Ovary (tissue), 9 donors: Measurements from ENCODE around the gene CGB1. TPM values are rescaled to one million over a fixed set of nuclear protein-coding genes. Genes with fewer than 3 reads are reported as not detected.
A peak's percentile ranks its signal among the peaks of the same experiment; 100 is the strongest.
"Not testable (repeated sequence)": the region's sequence is repeated elsewhere in the genome, so short reads cannot be mapped to it uniquely, and the experiment has no call there.

ENCODE experiments used
- DNase-seq, 5 donors: peaks; one replicate each; pipeline ENCODE4 v3.0.0-alpha.2; 2019 to 2020
- H3K27ac ChIP-seq, 2 donors: fragments of 200-600 bp; one replicate each; pipeline versions ENCODE4 v1.5.1 to v1.8.0; 2019 to 2022
- H3K27me3 ChIP-seq: fragments of 200-600 bp; one replicate; pipeline ENCODE4 v1.8.0; 2022
- H3K36me3 ChIP-seq: fragments of 200-600 bp; sonication (generic); one replicate; pipeline ENCODE4 v1.5.1; 2019
- H3K4me1 ChIP-seq: one replicate; pipeline ENCODE4 v1.8.1; 2013; ENCODE audit warnings: mild to moderate bottlenecking, moderate library complexity; ENCODE audit not compliant: insufficient read depth
- H3K4me3 ChIP-seq: fragments of 200-600 bp; sonication (generic); one replicate; pipeline ENCODE4 v1.5.1; 2017
- H3K9me3 ChIP-seq, 2 donors: fragments of 200-600 bp in 1 of 2; sonication (generic) in 1 of 2; one replicate each; pipeline versions ENCODE4 v1.5.1 to v1.8.1; 2013 to 2019; ENCODE audit warnings: mild to moderate bottlenecking in 1 of 2, moderate library complexity in 1 of 2
- CTCF ChIP-seq, 3 donors: fragments of 450-650 bp in 2 of 3; fragments of 200-600 bp in 1 of 3; IDR thresholded peaks; one replicate each; pipeline versions ENCODE4 v1.5.1 to v1.8.0; 2016 to 2022; ENCODE audit warnings: antibody characterized with exemption in 3 of 3, mild to moderate bottlenecking in 1 of 3
- EP300 ChIP-seq: sonication (generic); formaldehyde crosslinking; IDR thresholded peaks from one replicate; pipeline ENCODE4 v1.6.1; 2017; ENCODE audit warnings: antibody characterized with exemption
- POLR2A ChIP-seq: fragments of 450-650 bp; IDR thresholded peaks from one replicate; pipeline ENCODE4 v1.6.1; 2017; ENCODE audit warnings: antibody characterized with exemption, mild to moderate bottlenecking, moderate library complexity
- WGBS, 3 donors: extraction: QIAGEN DNeasy Blood & Tissue Kit in 1 of 3; methylation state at CpG; one replicate each; pipeline versions ENCODE4 v1.1.5 to v1.1.7; 2013 to 2017; 5-methylcytosine and 5-hydroxymethylcytosine counted together
- intact Hi-C, 4 donors: fragments of 100-400 bp; cut with DNase I; formaldehyde crosslinking; loops; one replicate each; pipeline versions ENCODE4 v1.11.0 to v1.15.1; 2022 to 2023
- polyA plus RNA-seq, 2 donors: library from polyadenylated mRNA; stranded (reverse); fragments of 200-250 nt in 1 of 2; fragments of 350-450 nt in 1 of 2; fragmentation: Illumina TruSeq in 1 of 2; extraction: RNeasy Lipid Tissue Mini Kit (QIAGEN cat#74804) in 1 of 2; gene quantifications; one replicate each; pipeline ENCODE4 v1.2.3, GENCODE V29; 2013 to 2014
- total RNA-seq, 7 donors: library from RNA; depleted of rRNA in 2 of 7; stranded (reverse); fragments of >200 nt in 2 of 7; fragmentation: NEBNext Ultra II Directional in 3 of 7; extraction: Animal tissue kit (Norgen Biotek cat#: 25700) in 3 of 7; gene quantifications; one replicate each; pipeline versions ENCODE4 v1.1.0 to v1.2.4, GENCODE V29; 2016 to 2023
- donor health status: DM: no; HTN: no; CAD: no; lungs with moderate emphysema.
- donor health status: DM: no; HTN: no; CAD: no.
- donor health status: Bipolar disorder and iron deficiency.
- donor health status: DM: yes; HTN: yes; CAD: no.
- donor health status: DM: no; HTN: no; CAD: no.
- donor health status: DM: yes; HTN: yes; CAD: no.

Gene CGB1
- total and polyA plus RNA-seq, 9 donors, result not detected

DNA sequence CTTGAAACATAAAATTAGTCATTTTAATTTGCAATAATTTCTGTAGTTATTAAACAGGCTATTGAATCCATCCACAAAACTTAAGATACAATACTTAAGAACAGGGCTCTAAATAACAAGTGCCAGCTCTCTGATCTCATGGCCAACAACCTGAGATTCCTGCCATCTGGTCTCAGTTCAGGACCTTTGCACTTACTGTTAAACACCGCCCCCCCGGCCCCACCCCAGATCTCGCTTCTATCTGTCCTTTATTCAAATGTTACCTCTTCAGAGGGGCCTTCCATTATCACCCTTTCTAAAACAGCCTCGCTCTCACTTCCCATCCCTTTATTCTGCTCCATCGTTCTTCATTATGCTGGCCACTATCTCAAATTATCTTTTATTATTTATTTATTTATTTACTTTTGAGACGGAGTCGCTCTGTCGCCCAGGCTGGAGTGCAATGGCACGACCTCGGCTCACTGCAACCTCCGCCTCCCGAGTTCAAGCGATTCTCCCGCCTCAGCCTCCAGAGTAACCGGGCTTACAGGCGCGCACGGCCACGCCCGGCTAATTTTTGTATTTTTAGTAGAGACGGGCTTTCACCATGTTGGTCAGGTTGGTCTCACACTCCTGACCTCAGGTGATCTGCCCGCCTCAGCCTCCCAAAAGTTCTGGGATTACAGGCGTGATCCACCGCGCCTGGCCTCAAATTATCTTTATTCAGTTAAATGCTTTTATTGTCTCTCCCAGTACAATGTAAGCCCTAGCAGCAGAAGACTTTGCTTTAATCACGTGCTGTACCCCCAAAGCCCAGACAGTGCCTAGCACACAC is 47.7 kb upstream of the CGB1 start:
- intact Hi-C loops, result no loop called here
- Histone ChIP-seq H3K4me3 (peak overlapping the region; percentile 63), H3K9me3 (no peaks in the 10 kb centered on the region), H3K27me3 (no peaks in the 10 kb centered on the region), H3K27ac (peak overlapping the region; percentile 79 to 81), H3K36me3 (no peaks in the 10 kb centered on the region), H3K4me1 (peaks cover 10% of the 10 kb centered on the region)
- peak in 2 of 5 donors; percentile 21 to 46 for DNase-seq
- WGBS, 3 donors, result 62 to 68% (median 66%) methylated on average over 26 of the region's 26 CpGs
- no peak for TF ChIP-seq POLR2A

DNA sequence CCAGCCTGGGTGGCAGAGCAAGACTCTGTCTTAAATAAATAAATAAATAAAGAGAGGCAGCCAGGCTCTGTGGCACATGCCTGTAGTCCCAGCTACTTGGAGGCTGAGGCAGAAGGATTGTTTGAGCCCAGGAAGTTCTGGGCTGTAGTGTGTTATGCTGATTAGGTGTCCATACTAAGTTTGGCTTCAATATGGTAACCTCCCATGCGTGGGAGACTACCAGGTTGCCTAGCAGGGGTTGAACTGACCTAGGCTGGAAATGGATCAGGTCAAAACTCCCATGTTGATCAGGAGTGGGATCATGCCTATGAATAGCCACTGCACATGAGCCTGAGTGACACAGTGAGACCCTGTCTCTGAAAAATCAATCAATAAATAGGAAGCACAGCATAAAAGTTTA is 44.6 kb upstream of the CGB1 start:
- H3K27me3 ChIP-seq, result no peaks in the 10 kb centered on the region
- H3K4me3 ChIP-seq, result no peak overlapping the region
- WGBS, 3 donors, result 56 to 79% (median 65%) methylated on average over 1 of the region's 1 CpG
- H3K36me3 ChIP-seq, result no peaks in the 10 kb centered on the region
- no peaks in the 10 kb centered on the region for H3K9me3 ChIP-seq
- TF ChIP-seq EP300 (no peak), CTCF (IDR thresholded peaks at IDR 0.05) (no peak), POLR2A (no peak)
- intact Hi-C loops, result no loop called here
- no peak for DNase-seq
- H3K4me1 ChIP-seq, result peaks cover 3% of the 10 kb centered on the region
- H3K27ac ChIP-seq, result no peak overlapping the region

- Histone ChIP-seq H3K27ac (no peak overlapping the region), H3K36me3 (no peaks in the 10 kb centered on the region), H3K9me3 (no peaks in the 10 kb centered on the region), H3K4me3 (no peak overlapping the region), H3K27me3 (no peaks in the 10 kb centered on the region), H3K4me1 (peaks cover 2% of the 10 kb centered on the region)
- DNase-seq, result no peak
- 76 to 85% (median 77%) methylated on average over 4 of the region's 4 CpGs for WGBS, 3 donors
- intact Hi-C loops, result no loop called here
- TF ChIP-seq CTCF (IDR thresholded peaks at IDR 0.05) (no peak), POLR2A (no peak), EP300 (no peak)
Measured at GRCh38 chr19:49080392-49080791, 43.7 kb upstream of the CGB1 start.

- DNase-seq, result peak; percentile 45 to 69 (median 61)
- H3K36me3 ChIP-seq, H3K9me3 ChIP-seq, H3K27ac ChIP-seq, H3K27me3 ChIP-seq, H3K4me3 ChIP-seq, intact Hi-C loops, H3K4me1 ChIP-seq: not testable (repeated sequence)
- 18 to 20% (median 20%) methylated on average over 9 of the region's 9 CpGs for WGBS, 3 donors
- peak in 2 of 3 donors; percentile 33 to 57 for TF ChIP-seq CTCF (IDR thresholded peaks at IDR 0.05)
Measured at GRCh38 chr19:49074869-49075268, 38.2 kb upstream of the CGB1 start.
